GM13976 (cell line): ENCODE data around the gene TENT5A.
"Not testable (repeated sequence)": the region's sequence is repeated elsewhere in the genome, so short reads cannot be mapped to it uniquely, and the experiment has no call there.

Experiments
- DNase-seq: peaks from one replicate; pipeline ENCODE4 v3.0.0; 2012; ENCODE audit warnings: low spot score
- in situ Hi-C: fragments of 300-500 bp; cut with MboI; formaldehyde crosslinking; loops from one replicate; pipeline ENCODE4 v1.12.0; 2022; ENCODE audit warnings: low sequenced_read_pairs, mixed read lengths, inconsistent platforms; ENCODE audit not compliant: unreplicated experiment
- TF ChIP-seq, protein P1 (sequence below): IDR thresholded peaks from 2 replicates; pipeline ENCODE4 v1.5.1; 2012; ENCODE audit warnings: borderline replicate concordance, mild to moderate bottlenecking; ENCODE audit not compliant: insufficient read depth; ENCODE audit errors: extremely low read depth, missing control alignments, control extremely low read depth

Gene TENT5A

DNA sequence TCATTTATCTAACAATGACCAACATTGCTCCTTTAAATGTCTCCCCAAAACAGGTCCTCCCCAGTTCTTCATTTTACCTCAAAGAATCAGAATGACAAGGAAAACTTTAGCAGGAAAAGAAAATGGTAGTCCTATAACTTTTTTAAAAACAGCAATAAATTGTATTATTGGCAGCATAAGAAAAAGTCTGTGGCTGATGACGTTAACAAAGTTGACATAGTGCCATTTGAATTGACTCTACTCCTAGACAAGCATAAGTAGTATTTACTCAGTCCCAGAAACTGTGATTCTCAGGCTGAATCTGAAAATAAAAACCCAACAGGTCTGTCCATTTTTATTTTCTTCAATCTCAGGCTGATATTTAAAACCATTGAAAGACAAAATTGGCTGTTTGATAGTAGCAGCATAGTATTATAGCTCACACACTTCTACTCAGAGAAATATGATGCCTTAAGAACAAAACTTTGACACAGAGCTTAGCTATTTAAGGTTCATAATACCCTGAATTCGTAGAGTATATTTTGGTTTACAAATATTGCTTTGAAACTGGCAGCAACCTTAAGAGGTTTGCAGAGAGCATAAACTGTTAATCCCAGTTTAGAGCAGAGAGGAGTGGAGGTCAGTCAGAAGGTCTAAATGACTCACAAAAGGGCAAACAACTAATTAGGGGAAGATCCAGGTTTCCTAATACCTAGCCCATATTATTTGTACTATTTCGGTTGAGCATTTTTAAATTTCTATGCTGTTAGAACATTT, 35.0 kb upstream of the TENT5A start:
- in situ Hi-C loops = no loop called here
- no peak for DNase-seq
- TF ChIP-seq, protein P1, sequence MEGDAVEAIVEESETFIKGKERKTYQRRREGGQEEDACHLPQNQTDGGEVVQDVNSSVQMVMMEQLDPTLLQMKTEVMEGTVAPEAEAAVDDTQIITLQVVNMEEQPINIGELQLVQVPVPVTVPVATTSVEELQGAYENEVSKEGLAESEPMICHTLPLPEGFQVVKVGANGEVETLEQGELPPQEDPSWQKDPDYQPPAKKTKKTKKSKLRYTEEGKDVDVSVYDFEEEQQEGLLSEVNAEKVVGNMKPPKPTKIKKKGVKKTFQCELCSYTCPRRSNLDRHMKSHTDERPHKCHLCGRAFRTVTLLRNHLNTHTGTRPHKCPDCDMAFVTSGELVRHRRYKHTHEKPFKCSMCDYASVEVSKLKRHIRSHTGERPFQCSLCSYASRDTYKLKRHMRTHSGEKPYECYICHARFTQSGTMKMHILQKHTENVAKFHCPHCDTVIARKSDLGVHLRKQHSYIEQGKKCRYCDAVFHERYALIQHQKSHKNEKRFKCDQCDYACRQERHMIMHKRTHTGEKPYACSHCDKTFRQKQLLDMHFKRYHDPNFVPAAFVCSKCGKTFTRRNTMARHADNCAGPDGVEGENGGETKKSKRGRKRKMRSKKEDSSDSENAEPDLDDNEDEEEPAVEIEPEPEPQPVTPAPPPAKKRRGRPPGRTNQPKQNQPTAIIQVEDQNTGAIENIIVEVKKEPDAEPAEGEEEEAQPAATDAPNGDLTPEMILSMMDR = no peak

DNA sequence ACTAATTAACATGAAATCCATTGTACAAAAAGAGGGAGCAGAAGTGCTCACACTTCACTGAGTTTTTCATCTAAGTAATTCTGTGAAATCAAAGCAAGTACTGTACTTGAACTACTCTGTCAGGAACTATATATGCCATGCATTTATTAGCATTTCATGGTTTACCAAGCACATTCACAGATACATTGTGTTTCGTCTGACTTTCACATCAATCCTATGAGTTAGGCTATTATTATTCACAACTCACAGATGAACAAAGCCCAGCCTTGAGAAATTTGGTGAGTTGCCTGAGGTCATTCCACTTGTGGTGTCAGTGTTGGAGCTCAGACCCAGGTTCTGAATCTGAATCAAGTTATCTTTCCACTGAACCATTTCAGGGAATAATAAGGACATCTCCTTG, 33.7 kb upstream of the TENT5A start:
- in situ Hi-C loops = no loop called here

DNA sequence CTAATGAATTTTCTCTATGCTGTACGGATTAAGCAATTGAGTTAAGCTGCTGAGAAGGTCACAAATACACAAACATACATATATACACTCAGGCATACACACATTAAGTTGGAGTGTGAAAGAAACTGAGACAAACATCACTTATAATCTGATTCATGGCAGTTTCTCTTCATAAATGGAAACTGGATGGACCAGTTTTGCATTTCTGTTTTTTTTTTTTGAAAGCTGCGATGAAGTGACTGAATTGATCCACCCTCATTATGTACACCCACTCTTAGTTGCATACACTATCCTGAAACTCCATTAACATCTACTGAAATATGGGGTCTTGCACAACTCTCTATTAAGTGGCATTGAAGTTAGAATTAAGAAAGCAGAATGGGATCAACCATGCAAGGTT, 32.9 kb upstream of the TENT5A start:
- TF ChIP-seq, protein P1 = no peak
- in situ Hi-C loops = no loop called here
- no peak for DNase-seq

More for the DNA sequence above, 33.7 kb upstream of the TENT5A start:
- TF ChIP-seq, protein P1 = no peak
- DNase-seq = no peak

DNA sequence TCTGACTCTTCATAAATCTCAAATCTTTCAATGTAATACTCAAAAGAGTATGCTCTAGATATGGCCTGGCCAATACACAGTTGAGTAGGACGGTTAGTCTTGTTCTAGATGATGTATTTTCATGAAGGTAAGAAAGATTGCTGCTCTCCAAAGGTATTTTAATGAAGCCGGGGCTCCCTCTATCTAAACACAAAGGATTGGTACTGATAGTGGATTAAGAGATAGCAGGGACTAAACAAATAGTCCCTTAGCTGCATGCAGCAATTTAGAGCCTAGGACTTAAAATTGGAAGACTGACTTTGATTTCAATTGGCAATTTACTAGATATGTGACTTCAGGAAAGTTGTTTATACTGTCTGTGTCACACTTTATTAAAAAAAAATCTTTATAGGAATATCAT, 31.4 kb upstream of the TENT5A start:
- no peak for DNase-seq
- TF ChIP-seq, protein P1 = no peak
- in situ Hi-C loops = no loop called here

DNA sequence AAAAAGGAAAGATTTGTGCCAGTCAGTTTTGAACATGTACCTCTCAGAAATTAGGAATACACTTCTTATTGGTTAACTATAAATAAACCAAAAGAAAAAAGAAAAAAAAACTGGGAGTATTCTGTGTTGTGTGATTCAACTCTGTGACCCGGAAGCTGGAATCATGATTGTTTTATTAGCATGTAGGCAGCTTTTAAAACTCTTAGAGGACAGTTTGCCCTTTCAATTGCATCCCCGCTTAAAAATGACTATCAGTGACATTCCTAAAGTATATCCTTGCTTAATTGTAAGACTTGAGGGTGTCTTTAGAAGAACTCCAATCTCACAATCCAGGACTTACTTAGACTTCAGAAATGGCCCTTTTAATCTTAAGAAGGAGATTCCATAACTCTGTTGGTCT, 29.1 kb upstream of the TENT5A start:
- DNase-seq = no peak
- TF ChIP-seq, protein P1 = no peak
- in situ Hi-C loops = no loop called here

DNA sequence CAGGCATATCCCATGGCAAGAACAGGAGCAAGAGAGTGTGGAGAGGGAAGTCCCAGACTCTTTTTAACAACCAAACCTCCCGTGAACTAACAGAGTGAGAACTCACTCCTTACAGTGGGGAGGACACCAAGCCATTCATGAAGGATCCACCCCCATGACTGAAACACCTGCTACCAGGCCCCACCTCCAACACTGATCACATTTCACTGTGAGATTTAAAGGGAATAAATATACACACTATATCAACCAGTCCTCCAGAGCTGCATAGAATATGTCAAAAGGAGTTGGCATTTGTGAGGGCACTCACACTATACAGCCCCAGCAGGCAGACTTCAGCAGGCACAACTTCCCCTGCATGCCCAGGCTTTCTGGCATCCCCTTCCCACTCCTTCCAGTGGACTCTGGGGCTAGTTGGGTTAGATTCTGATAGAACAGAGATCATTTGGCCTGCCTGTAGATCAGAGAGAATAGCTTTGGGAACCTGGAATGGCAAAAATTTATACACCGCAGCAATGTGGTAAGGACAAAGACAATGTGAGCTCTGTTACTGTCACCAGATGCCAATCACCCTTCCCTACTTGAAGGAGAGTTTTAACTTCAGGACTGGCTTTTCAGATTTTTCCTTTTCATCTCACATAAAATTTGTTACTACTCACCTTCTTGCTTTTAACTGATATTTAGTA, 25.2 kb upstream of the TENT5A start:
- TF ChIP-seq, protein P1 = no peak
- no peak for DNase-seq
- in situ Hi-C loops = no loop called here

DNA sequence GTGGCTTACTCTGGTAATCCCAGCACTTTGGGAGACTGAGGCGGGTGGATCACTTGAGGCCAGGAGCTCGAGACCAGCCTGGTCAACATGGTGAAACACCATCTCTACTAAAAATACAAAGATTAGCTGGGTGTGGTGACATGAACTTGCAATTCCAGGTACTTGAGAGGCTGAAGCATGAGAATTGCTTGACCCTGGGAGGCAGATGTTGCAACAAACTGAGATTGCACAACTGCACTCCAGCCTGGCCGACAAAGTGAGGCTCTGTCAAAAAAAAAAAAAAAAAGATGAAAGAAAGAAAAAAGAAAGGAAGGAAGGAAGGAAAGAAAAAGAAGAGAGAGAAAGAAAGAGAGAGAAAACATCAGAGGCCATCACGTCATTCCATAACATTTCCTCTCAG, 23.7 kb upstream of the TENT5A start:
- in situ Hi-C loops = not testable (repeated sequence)

More for the DNA sequence above, 23.7 kb upstream of the TENT5A start:
- not testable (repeated sequence) for DNase-seq
